Measurements from ENCODE around the gene MYADM.

DNA sequence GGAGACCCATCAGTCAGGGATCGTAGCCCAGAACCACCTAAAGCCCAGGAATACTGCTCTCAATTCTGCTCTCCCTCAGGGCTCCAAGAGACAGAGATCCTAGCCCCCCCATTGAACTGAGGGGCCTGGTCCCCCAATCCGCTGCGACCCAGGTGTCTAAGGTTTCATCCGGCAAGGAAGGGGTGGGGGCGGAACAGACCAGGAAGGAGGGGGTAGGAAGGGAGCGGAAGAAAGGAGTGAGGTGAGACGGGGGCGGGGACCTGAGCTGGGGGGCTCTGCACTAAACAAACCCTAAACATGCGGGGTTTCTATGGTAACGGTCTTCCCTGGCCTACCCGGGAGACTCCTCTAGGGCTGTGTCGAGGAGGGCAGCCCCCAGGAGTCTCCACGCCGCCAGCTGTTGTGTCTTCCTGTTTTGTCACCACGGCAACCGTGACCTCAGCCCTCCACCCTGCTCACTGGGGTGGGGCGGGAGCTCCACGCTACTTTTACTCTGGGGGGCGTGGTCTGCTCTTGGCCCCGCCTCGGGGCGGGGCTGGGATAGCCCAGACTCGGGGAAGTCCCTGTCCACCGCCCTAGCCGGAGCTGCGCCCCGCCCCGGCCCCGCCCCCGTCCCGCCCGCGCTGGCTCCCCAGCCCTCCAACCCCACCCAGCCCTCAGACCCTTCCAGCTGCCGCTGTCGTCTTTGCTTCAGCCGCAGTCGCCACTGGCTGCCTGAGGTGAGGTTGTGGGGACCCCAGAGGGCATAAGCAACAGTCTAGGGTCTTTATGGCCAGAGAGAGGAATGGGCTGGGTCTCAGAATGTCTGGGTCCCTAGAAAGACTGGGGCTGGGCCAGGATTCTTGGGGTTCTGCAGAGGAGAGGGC is at the start of gene MYADM:
- TF ChIP-seq, protein P1, sequence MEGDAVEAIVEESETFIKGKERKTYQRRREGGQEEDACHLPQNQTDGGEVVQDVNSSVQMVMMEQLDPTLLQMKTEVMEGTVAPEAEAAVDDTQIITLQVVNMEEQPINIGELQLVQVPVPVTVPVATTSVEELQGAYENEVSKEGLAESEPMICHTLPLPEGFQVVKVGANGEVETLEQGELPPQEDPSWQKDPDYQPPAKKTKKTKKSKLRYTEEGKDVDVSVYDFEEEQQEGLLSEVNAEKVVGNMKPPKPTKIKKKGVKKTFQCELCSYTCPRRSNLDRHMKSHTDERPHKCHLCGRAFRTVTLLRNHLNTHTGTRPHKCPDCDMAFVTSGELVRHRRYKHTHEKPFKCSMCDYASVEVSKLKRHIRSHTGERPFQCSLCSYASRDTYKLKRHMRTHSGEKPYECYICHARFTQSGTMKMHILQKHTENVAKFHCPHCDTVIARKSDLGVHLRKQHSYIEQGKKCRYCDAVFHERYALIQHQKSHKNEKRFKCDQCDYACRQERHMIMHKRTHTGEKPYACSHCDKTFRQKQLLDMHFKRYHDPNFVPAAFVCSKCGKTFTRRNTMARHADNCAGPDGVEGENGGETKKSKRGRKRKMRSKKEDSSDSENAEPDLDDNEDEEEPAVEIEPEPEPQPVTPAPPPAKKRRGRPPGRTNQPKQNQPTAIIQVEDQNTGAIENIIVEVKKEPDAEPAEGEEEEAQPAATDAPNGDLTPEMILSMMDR (conservative IDR thresholded peaks at IDR 0.05 in 1 of 2, IDR thresholded peaks at IDR 0.05 in 1 of 2; ENCODE audit: extremely low read depth in 1 of 2, insufficient read depth in 1 of 2, low read depth in 1 of 2, low read length in 2 of 2): no peak
- no peak for TF ChIP-seq EZH2 (IDR thresholded peaks at IDR 0.05; ENCODE audit: borderline replicate concordance, low read length)

Data from mammary epithelial cell (primary cell).